CD4-positive, alpha-beta T cell treated with Interleukin-1 beta for 1 hour (primary cell): Measurements from ENCODE around the gene TMEM123.

ENCODE experiments used
- DNase-seq, 2 donors: peaks; one replicate each; pipeline ENCODE4 v3.0.0-alpha.2; 2020 to 2022

The TMEM123 gene

DNA sequence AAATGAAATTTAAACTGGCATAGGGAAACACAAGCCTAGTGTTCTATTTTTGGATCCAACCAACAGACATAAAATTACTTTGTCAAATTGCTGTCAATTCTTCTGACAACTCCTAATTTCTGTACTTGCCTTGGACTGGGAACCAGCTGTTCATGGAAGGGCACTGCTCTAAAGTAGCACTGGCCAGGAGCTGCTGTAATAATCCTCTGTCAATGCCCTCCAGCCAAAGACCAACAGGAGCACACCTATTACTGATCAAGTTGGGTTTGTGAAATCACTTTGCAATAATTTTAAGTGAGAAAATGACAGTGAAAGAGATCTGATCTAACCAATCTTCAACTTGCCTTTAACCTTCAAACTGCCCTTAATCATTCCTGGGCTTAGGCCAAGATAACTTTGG is 18.9 kb upstream of the TMEM123 start:
- no peak for DNase-seq

DNA sequence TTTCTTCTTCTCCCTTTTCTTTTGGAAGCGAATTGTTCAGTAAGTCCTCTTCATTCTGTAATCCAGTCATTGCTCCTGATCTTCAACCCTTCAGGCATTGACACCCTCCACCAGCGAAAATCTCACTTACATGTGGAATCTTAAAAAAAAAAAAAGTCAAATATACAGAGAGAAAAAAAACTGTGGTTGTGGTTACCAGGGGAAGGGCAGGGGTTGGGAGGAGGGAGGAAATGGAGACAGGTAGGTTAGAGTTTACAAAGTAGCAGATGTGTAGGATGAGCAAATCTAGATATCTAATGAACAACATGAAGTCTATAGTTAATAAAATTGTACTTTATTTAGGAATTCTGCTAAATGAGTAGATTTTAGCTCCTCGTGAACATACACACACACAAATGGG is 17.7 kb upstream of the TMEM123 start:
- peak; percentile 27 to 49 for DNase-seq

DNA sequence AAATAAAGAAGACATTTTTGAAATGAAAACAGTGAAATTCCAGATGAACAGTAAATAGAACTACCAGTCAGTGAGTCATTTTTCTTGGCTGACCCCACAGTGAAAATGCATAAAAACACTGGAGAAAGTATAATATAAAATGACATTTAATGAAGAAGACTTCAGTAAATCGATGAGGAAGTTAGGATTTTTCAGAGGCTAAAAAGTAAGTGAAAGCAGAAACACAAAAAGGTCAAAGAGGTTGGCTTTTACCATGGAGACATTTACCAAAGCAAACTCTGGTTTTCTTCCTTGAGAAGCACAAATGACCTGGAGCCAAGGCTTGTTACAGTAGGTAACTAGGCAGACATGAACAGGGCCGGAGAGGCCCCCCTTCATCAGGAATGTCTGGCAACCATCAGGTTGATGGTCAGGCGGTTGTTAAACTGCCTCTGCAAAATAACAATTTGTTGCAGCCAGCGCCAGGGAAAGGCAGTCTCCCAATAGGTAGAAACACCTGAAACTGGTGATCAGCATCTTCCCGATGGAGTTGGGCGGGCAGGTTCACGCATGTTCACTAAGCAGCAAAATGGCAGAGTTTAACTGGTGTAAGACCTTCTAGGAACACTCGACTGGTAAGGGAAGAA is 16.7 kb upstream of the TMEM123 start:
- no peak for DNase-seq

DNA sequence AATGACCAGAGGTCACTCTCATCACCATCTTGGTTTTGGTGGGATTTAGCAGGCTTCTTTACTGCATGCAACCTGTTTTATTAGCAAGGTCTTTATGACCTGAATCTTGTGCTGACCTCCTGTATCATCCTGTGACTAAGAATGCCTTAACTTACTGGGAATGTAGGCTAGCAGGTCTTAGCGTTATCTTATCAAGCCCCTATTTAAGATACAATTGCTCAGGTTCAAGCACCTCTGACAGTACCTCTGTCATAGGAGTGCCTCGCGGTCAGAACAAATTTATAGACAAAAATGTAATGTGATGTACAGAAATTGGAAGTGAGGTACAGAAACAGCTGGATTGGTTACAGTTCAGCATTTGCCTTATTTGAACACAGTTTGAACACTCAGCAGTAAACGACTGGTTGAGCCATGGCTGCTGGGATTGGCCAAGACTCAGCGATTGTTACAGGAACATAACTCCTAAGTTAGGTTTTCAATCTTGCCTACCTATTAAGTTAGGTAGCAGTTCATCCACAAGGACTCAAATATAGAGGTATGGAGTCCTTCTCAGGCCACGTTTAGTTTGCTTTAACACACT is 16.1 kb upstream of the TMEM123 start:
- no peak for DNase-seq

DNA sequence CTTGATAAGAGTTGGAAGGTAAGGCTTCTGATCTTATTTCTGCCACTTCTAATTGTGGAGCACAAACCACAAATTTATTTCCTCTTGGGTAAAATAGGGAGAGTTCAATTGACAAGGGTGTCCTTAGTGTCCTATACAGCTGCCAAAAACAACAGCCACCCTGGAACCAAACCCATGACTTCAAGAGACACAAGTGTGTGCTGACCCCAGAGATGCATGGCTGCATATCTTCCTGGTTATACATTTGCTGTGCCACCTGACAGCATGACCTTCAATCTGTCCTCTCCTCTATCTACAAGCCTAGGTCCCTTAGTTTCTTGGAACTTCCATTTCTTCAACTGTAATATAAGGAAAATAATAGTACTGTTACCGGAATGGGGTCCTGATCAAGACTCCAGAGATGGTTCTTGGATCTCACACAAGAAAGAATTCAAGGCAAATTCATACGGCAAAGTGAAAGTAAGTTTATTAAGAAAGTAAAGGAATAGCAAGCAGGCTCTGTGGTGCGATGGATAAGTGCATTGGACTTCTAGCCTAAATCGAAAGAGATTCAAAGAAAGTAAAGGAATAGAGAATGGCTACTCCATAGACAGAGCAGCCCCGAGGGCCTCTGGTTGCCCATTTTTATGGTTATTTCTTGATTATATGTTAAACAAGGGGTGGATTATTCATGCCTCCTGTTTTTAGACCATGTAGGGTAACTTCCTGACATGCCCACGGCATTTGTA is 15.5 kb upstream of the TMEM123 start:
- no peak for DNase-seq

DNA sequence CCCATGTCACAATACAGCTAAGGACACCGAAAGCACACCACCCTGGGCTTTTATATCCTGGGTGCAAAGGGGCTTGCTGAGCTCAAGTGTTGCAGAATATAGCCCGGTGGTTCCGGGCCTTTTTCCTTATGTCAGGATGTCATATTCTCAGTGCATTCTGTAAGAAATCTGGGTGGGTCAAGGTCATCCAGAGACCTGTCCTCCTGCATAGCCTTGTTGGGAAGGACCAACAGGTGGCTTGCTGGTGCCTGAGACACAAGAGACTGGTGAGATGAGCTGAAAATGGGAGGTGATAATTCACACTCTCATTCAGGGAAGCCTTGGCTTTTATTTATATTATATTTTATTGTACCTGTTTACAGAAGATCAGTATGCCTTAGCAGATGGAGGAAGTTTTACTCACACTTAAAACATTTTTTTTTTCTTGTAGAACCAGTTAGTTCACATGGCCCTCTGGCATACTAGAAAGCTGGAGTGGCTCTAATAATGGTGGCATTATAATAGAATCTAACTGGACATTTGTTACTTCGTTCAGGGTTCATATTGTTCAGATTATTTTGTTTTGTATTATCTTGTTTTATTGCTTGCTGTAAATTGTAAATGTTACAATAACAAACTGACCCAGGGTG is 14.6 kb upstream of the TMEM123 start:
- no peak for DNase-seq

DNA sequence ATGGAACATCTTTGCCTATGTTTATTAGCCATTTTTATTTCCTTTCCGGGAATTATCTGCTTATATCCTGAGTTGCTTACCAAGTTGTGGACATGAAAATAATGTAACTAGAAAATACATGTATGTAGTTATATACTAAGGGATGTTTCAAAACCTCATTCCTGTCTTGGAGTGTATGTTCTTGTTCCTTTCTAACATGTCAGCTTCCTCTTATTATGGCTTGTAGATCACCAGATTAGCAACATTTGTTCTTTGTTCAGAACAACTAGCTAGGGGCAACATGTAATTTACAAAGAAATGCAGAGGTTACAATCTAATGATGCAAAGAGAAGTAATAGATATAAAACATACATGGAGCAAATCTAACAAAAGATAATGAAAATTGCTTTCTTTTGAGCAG is 13.1 kb upstream of the TMEM123 start:
- no peak for DNase-seq

DNA sequence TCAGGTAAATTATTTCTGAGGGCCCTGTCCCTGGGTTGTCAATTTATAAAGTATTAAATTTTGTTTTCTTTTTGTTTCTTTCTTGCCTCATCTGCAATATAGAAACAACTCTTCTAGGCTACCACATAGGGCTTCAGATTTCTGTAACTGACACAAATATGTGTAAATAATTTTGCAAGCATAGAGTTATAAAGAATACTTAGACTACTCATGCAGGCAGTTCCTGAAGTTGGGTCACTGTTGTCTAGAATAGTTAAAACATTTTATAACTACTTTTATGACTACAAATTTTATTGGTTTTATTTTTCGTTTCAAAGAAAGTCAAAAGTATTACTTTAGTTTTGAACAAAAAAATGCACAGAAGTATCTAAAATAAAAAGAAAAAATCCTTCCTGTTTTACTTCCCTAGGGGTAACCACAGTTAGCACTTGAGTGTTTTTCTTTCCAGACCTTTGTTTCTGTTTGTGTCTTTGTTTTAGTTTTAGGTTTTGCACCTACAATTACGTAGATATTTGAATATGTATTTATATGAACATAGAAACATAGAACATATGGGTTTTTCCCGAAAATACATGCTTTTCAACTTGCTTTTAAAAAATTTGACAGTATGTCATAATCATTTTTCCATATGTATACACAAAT is 12.4 kb upstream of the TMEM123 start:
- no peak for DNase-seq

DNA sequence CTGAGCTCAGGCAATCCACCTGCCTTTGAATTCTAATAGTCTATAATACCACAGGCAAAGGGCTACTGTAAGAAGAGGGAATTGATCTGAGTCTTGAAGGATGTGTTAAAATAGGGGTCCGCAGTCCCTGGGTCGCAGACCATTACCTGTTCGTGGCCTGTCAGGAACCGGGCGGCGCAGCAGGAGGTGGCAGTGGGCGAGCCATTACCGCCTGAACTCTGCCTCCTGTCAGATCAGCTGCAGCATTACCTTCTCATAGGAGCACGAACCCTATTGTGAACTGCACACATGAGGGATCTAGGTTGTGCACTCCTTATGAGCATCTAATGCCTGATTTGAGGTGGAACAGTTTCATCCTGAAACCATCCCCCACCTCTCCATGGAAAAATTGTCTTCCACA is 11.5 kb upstream of the TMEM123 start:
- DNase-seq: no peak

DNA sequence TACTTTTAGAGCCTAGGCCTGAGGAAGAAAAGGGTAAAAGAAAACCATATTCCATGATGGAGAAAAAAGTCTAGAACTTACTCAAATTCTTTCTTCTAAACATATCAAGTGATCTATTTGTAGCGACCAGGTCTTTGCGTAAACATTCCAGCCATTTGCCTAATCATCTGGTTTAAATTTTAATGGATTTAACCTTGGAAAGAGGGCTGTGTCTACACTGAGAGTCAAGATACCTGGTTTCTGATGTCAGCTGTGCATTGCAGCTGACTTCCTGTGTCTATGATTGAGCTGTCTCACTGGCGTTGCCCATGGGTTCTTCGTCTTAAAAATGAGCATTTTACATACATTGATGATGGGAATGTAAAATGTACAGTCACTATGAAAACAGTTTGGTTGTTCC is 10.0 kb upstream of the TMEM123 start:
- no peak for DNase-seq

DNA sequence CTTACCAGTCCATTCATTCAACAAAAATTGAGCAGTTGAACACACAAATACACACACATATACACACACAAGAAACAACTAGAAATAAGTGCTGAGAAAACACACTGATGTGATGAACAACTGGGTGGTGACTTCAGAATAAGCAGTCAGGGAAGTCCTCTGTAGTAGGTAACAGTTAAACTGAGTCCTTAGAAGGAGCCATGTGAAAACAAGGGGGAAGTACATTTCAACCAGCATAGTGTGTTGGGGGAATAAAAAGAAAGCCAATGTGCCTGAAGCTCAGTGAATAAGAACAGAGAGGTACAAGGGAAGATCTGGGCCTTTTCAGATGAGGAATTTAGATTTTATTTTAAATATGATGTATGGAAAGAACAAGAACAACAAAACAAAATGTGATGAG is 6.8 kb upstream of the TMEM123 start:
- DNase-seq: no peak

DNA sequence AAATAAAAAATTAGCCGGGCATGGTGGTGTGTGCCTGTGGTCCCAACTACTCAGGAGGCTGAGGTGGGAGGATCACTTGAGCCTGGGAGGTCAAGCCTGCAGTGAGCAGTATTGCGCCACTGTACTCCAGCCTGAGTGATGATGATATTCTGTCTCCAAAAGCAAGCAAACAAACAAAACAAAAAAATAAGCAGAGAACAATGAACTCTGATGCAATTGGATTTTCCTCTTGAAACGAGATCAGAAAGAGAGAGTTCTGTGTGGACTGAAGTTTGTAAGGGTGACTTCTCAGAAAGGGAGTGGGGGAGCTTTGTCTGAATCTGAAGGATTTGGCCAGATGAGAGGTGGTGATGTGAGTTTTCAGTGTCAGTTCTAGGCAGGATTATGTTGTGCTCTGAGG is 6.0 kb upstream of the TMEM123 start:
- DNase-seq: no peak

DNA sequence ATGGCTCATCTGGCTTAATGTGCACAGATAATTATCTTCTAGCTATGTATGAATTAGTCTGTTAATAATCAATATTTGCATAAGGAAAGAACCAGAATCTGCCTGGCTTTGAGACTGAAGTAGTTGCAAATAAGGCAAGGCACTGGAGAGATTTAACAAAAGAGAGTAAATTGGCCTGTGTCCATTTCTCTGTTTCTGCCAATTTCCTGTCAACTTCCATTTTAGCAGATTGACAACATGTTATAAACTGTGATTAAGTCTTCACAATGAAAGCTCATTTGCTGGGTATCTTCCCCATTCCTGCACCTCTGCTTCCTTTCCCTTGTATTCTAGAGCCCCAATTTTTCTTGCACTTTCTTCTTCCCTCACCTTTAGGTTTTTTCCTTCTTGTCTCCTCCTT is 5.3 kb upstream of the TMEM123 start:
- DNase-seq: no peak

DNA sequence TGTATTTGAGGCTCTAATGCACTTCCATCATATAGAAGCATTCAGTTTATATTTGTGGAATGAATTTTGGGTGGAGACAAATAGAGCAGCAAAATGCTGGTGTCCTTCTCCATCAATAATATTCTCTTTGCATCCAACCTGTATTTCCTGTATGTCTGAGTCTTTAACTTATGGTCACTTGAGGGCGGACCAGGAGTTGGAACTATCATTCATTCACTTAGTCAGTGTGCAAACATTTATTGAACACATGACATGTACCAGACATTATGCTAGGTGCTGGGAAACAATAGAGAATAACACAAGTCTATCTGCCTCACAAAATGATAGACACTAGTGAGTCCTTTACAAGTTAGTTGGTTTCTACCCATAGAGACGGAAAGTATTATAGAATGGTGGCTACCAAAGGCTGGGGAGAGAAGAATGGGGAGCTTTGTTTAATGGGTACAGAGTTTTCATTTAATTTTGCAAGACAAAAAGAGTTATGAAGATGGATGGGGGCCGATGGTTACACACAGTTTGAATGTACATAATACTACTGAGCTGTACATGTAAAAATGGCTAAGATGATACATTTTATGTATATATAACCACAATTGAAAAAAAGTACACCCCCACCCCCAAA is 4.6 kb upstream of the TMEM123 start:
- no peak for DNase-seq

DNA sequence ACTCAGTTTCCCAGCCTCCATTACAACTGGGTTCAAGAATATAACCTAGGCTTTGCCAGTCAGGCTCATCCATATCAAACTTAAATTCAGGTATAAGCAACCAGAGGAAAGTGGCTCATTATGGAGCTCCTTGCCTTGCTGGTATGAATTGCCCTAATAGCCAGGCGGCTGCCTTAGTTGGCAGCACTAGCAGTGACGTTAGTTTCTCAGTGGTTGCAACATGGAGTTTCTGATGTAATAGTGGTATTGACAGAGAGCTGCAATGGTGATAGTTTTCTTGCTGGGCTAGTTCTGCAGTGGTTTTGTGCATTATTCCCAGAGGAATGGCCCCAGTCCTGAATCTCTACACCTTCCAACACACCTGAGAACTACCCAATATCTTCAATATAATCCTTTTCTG is 3.8 kb upstream of the TMEM123 start:
- DNase-seq: peak in 1 of 2 donors; percentile 36

DNA sequence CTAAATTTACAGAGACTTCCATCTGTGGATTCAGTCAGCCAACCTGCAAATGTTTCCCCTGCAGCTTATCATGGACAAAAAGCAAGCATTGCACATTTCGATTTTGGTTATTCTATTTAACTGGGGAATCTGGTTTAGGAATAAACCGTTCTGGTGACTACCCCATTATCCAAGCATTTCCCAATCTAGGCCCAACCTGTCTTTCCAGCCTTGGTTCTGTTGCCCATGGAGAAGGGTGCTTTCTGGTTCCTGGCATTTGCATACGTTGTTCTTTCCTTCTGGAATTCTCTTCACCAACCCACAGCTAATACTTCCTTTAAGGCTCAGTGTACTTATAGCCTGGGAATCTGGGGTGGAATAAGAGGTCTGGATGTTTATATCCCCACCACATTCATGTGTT is 1.4 kb upstream of the TMEM123 start:
- DNase-seq: no peak

DNA sequence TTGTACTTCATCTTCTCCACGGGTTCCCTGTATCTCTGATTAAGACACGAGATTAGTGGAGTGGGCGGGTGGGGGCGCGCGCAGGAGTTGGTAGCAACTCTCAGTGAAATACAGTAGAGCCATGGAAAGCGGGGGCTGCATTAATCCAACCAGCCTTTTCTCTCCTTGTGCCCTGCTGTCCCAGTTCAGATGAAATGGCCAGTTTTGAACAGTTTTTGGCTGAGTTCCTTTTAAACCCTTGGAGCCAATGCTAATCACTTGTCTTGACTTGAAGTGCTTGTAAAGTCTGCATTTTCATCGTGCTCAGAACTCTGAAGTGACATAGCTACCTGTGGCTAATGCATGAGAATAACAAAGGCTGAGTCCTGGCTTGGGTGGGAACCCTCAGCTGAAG is 734 bp upstream of the TMEM123 start:
- DNase-seq: no peak

DNA sequence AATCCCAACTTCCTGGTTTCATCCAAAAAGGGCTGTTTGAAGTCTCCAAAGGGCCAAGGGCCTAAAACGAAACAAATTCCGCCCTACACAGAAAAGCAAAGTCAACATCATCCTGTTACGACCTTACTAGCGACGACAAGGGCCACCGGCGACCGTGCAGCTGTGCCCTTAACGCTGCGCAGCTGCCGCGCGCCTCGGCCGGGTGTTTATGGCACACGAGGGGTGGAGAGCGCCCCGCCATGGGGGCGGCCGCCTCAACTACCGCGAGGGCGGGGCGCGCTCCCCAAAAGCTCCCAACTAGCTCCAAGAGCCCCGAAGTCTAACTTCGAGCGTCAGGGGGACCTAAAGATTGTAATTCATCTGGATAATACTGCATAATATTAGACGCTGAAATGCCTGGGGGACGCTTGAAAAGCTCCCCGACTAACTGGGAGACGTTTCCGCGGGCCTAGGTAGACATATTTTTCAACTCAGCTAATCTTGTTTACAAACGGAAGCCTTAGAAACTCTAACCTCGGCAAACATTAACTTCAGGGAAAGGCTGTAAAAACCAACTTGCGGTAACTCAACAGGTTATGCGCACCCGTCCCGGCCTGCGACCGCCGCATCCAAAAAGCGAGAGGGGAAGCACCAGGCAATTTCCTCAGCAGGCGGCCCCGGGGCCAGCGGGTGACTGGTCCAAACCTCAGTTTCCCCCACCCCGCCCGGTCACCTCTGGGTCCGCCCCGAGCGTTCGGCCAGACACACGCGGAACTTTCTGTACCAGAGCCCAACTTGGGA is 694 bp downstream of the TMEM123 start:
- DNase-seq: peak; percentile 76 to 80

DNA sequence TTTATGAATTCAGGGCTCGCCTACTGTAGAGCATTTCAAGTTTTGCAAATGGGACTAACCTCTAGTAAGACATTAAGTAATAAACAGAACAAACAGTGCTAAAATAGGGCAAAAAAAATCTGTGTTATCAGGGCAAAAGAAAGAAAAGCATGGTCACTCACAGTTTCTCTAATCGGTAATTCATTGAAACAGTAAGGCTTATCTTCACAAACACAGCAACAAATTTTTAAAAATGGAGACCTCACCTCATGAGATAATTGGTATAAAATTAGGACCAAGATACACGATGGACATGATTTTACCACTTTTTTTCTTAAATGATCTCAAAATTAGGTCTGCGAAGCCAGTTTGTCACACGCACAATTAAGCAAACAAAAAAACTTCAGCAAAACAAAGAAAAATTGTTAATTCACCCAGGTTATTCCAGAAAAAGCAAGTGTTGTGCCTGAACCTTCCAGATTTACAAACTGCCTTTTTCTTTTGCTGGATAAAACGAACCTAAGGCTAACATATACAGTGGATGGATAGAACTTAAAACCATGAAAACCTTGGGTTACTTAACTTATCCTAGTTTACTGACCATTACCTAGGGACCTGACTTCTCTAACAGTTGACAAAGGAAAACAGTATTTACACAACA is 1.4 kb downstream of the TMEM123 start:
- no peak for DNase-seq

DNA sequence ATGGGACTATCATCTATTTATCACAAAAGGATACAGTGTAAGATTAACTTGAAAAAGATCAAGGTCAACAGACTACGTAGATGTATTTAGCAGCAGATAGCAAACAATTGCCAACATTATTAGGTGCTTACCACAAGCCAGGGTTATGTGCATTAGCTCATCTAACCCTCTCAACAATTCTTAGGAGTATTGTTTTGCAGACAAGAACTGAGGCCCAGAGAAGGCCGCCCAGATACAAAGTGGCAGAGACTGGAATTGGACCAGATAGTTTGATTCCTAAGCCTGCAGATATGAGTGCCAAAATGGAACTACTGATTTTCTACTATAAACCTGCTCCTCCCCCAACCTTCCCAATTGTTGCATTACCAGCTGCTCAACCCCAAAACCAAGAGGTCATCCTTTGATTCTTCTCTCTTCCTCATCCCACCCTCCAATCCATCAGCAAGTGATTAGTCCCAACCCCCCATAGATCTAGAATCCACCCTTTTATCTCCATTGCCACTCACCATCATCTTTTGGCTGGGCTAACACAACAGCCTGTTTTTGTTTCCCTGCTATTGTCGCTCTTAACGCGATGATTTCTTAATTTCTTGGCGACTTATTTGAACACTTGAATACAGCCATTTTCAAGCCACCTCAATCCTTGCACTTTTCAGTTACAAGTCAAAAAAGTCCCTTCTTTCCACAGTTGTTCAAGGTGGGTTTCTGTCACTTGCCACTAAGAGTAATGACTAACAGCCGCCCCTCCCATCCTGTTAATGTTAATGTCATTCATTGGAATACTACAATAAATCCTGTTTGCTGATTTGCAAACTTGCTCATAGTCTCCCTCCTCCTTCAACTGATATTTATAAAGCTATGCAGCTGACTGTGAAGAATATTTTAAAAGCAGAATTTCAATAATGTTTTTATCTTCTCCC is 2.7 kb downstream of the TMEM123 start:
- no peak for DNase-seq

DNA sequence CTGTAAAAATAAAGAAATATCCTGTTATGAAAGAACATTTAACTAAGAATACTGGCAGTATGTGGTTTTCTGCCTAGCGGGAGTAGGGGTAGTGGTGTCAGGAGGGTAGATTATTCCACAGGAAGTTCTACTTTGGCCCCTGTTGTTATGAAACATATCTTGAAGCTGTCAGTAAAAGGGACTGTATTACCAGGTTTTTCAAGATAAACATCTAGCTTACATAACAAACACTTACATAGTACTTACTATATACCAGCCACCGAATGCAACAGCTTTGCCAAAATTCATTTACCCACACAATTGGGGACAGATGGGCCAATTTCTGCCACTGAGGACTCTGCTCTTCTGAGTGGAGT is 3.7 kb downstream of the TMEM123 start:
- no peak for DNase-seq
